Activated naive CD4-positive, alpha-beta T cell treated with anti-CD3 and anti-CD28 coated beads, Interleukin-2, amount 50 U/mL, for 24 hours (primary cell): ENCODE results near the gene ZNRF2.
"Not testable (repeated sequence)": the region's sequence is repeated elsewhere in the genome, so short reads cannot be mapped to it uniquely, and the experiment has no call there.

Experiments
- H3K27ac Mint-ChIP-seq: one replicate; pipeline ENCODE4 v1.8.0; 2021; ENCODE audit warnings: mild to moderate bottlenecking, mixed read lengths
- H3K27me3 Mint-ChIP-seq: one replicate; pipeline ENCODE4 v1.8.0; 2021; ENCODE audit warnings: mixed read lengths
- H3K36me3 Mint-ChIP-seq: one replicate; pipeline ENCODE4 v1.8.0; 2021; ENCODE audit warnings: mixed read lengths
- H3K4me1 Mint-ChIP-seq: one replicate; pipeline ENCODE4 v1.8.0; 2021; ENCODE audit warnings: mixed read lengths
- H3K4me3 Mint-ChIP-seq: one replicate; pipeline ENCODE4 v1.8.0; 2021; ENCODE audit warnings: mild to moderate bottlenecking, mixed read lengths
- H3K9me3 Mint-ChIP-seq: one replicate; pipeline ENCODE4 v1.8.0; 2021; ENCODE audit warnings: mixed read lengths

The ZNRF2 gene

DNA sequence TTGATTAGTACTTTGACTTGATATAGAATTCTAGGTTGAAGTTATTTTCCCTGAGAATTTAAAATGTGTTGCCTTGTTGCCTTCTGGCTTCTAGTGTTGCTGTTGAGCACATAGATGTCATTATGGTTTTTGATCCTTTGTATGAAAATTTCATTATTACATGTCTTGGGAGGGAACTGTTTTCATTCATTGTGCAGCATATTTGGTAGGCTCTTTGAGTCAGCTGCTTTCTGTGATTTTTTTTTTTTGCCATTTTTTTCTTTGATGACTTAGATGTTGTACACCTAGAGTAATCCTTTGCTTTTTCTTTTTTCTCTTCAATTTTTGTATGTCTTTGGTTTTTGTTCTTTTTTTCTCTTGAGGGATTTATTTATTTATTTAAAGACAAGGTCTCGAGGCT is 13.1 kb downstream of the ZNRF2 start:
- not testable (repeated sequence) for H3K36me3 Mint-ChIP-seq, H3K27me3 Mint-ChIP-seq, H3K9me3 Mint-ChIP-seq, H3K4me3 Mint-ChIP-seq
- Mint-ChIP-seq H3K4me1 (peaks cover 71% of the 10 kb centered on the region), H3K27ac (peak overlapping the region; percentile 30)

DNA sequence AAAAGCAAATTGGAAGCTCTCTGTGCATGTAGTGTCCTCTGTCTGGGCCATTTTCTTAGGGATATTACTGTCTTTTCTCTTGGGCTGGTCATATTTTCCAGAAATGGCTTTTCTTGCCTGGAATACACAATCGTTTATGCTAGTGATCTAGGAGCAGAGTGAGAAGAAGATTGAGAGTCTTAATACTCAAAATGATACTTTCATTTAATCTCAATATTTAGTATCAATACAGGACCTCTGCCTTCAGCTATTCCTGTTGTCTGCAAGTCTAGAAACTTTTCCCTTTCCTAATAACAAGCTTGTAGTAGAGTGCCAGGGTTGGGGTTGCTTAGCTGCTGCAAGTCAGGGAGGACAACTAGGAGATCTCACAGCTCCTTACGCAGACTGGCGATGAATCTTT is 14.0 kb downstream of the ZNRF2 start:
- H3K9me3 Mint-ChIP-seq, H3K27me3 Mint-ChIP-seq, H3K4me3 Mint-ChIP-seq, H3K36me3 Mint-ChIP-seq: not testable (repeated sequence)
- peaks cover 68% of the 10 kb centered on the region for H3K4me1 Mint-ChIP-seq
- H3K27ac Mint-ChIP-seq: peak overlapping the region; percentile 65

DNA sequence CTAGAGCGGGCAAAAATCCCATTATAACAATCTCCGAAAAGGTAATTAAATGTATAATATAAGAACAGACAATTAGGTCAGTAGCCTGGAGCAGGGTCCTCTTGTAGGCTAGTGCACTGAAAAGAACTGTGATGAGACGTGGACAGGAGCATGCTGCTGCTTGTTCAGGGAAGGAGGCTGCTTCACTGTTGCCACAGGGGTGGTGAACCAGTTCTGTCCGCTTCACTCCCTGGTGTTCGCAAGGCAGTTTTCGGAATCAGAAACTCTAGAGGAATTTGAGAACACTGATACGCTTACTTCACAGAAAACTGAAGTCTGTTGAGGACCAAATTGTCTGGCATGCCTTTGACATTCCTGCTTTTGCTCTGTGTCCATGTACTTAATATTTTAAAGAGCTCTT is 17.4 kb downstream of the ZNRF2 start:
- peaks cover 69% of the 10 kb centered on the region for H3K4me1 Mint-ChIP-seq
- no peak overlapping the region for H3K4me3 Mint-ChIP-seq
- H3K27me3 Mint-ChIP-seq: no peaks in the 10 kb centered on the region
- no peaks in the 10 kb centered on the region for H3K9me3 Mint-ChIP-seq
- no peak overlapping the region for H3K27ac Mint-ChIP-seq
- H3K36me3 Mint-ChIP-seq: peaks cover 2% of the 10 kb centered on the region

DNA sequence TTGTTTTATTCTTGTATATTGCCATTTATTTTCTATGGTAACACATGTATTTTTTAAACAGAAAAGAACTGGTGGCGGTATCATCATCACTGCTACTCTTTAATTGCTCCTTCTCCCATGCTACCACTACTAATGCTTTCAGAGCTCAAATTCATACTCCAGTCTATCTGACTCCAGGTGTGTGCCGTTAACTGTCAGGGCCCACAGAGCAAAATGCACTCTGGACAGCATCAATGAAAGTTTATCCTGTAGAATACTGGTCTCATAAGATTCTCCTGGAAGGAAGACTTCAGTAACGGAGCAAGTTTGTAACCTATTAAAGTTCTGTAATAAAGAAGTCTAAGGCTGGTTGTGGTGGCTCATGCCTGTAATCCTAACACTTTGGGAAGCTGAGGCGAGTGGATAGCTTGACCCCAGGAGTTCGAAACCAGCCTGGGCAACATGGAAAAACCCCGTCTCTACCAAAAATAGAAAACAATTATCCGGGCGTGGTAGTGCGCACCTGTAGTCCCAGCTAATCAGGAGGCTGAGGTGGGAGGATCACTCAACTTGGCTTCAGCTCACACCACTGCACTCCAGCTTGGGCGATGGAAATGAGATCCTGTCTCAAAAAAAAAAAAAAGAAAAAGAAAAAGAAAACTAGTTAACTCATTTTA is 18.4 kb downstream of the ZNRF2 start:
- H3K9me3 Mint-ChIP-seq: no peaks in the 10 kb centered on the region
- H3K27ac Mint-ChIP-seq: peak overlapping the region; percentile 25
- no peaks in the 10 kb centered on the region for H3K27me3 Mint-ChIP-seq
- no peaks in the 10 kb centered on the region for H3K36me3 Mint-ChIP-seq
- H3K4me3 Mint-ChIP-seq: no peak overlapping the region
- H3K4me1 Mint-ChIP-seq: peaks cover 69% of the 10 kb centered on the region

DNA sequence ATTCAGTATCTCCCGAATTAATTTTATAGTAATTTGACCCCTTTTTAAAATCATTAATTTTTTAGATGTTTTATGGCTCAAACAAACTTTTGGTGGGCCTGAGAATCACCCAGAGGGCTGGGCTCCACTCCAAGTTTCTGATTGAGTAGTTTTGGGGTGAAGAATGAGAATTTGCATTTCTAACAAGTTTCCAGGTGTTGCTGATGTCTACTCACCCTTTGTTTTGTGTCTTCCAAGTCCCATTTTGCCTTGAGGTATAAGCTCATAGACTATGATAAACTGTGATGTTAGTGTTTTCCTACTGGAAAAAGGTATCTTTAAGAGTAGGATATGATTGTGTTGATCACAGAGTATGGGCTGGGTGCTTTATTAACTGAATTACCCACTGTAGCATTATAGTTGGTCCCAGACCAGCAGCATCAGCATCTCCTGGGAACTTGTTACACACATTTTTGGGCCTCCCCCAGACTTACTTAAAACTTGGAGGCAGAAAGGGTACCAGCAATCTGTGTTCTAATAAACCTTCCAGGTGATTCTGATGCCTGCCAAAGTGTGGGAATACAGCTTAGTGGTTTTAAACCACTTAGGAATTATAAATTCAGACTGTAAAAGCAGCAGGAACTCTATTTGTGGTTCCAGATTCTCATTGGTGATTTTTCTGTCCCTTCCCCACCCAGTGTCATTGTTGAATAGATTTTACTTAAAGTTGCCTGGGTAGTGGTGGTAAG is 19.1 kb downstream of the ZNRF2 start:
- Mint-ChIP-seq H3K27ac (no peak overlapping the region), H3K9me3 (no peaks in the 10 kb centered on the region), H3K36me3 (no peaks in the 10 kb centered on the region), H3K4me3 (no peak overlapping the region), H3K27me3 (no peaks in the 10 kb centered on the region), H3K4me1 (peaks cover 71% of the 10 kb centered on the region)

DNA sequence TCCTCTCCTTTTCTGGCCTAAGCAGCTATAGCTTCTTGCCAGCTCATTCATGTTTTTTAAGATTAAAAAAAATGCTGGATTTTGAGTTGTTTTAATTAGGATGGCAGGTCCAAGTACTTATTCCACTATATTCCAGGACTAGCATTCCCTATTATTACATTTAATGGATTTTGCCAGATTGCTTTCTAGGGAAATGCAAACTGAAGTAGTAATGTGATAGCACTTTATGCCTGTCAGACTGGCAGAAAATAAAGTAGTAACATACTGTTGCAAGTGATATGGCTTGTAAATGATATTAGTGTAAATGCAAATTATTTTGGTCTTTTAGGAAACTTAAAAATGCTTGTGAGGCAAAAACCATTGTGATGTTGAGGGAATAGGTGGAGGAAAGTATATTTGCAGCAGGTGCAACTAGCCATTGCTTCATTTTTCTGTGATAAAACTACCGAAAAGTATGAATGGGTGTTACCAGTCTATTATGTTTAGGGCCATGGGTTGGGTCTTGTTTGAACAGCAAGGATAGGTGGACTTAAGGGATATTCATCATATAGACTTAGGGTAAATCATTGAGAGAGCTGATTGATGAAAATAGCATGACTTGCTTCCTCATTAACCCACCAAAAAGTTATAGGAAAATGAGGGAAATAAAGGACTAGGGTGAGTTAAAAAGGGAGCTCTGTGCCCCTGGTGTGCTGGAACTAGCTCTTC is 19.9 kb downstream of the ZNRF2 start:
- Mint-ChIP-seq H3K9me3 (no peaks in the 10 kb centered on the region), H3K4me3 (no peak overlapping the region), H3K36me3 (no peaks in the 10 kb centered on the region), H3K27ac (no peak overlapping the region), H3K4me1 (peaks cover 72% of the 10 kb centered on the region), H3K27me3 (no peaks in the 10 kb centered on the region)

DNA sequence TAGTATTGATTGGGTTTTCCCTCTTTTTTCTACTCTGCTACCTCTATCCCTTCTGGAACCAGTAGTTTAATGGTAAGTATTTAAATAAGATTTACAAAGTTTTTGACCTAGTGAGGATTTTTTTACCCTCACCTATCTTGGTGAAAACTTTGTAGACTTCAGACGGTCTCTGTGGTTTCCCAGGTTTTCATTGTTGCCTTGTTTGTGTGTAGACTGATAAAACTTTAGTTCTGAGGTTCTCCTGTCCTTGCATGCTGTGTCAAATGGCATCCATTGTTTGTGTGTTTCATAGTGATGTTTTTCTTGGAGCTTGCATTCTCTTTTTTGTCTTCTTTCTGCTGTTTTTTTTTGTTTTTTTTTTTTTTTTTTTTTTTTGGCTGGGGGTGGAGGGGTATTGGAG is 22.6 kb downstream of the ZNRF2 start:
- peaks cover 83% of the 10 kb centered on the region for H3K4me1 Mint-ChIP-seq
- peaks cover 1% of the 10 kb centered on the region for H3K36me3 Mint-ChIP-seq
- no peaks in the 10 kb centered on the region for H3K27me3 Mint-ChIP-seq
- no peak overlapping the region for H3K27ac Mint-ChIP-seq
- H3K9me3 Mint-ChIP-seq: no peaks in the 10 kb centered on the region
- peak overlapping the region; percentile 12 for H3K4me3 Mint-ChIP-seq

DNA sequence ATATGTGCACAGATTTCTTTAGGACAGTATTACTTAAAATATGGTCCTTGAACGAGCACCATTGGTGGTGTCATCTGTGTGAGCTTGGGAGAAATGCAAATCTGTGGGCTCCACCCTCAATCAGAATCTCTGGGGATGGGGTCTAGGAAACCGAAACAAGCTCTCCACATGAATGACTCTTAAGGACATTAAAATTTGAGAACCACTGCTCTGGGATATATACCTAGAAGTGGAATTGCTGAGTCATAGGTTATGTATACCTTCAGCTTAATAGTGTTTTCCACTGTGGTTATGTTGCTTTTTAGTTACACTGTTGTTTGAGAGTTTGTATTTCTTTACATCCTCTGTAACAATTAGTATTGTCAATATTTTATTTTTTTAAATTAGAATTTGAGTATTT is 24.0 kb downstream of the ZNRF2 start:
- no peaks in the 10 kb centered on the region for H3K27me3 Mint-ChIP-seq
- H3K27ac Mint-ChIP-seq: no peak overlapping the region
- peaks cover 83% of the 10 kb centered on the region for H3K4me1 Mint-ChIP-seq
- H3K36me3 Mint-ChIP-seq: peaks cover 1% of the 10 kb centered on the region
- H3K4me3 Mint-ChIP-seq: no peak overlapping the region
- H3K9me3 Mint-ChIP-seq: no peaks in the 10 kb centered on the region

DNA sequence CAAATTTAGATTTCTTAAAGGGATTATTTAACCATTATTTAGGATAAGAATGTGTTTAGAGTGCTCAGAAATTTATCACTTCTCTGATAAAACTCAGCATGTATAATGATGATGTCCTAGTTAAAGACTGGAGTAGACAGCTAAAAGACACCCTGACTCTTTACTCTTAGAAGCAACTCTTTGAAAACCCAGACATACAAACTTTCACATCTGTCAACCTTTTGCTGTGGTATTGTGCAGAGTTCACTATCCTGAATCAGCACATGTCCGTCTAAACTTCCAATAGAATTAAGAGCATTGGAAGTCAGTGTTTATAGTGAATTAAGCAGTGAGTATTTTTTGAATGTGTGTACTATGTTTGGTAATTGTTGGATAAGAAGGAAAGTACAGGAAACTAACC is 24.9 kb downstream of the ZNRF2 start:
- Mint-ChIP-seq H3K4me1 (peaks cover 82% of the 10 kb centered on the region), H3K27ac (no peak overlapping the region), H3K36me3 (peaks cover 1% of the 10 kb centered on the region), H3K27me3 (no peaks in the 10 kb centered on the region), H3K9me3 (no peaks in the 10 kb centered on the region), H3K4me3 (no peak overlapping the region)

DNA sequence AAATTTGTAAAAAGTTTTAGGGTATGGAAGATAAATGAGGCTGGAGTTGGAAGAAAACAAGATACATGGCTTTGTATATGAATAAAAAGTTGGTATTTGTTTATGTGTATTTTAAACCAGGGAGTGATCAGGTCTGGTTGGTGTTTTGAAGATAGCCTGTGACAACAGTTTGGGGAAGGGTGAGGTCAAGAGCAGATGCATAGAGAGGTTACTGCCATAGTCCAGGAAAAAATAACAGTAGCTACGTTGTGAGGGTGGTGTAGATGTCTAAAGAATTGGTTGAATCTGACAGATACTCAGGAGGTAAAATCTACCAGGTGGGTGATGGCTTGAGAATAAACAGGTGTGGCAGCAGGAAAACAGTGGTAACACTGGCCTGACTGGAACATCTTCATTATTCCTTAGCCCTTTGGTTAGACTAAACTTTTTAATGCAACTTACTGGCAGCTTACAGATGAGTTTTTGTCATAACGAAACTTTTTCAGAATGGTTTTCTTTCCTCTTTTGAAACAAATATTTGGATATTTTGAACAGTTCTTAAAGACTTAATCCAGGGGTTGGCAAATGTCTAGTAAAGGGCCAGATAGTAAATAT is 25.5 kb downstream of the ZNRF2 start:
- peaks cover 1% of the 10 kb centered on the region for H3K36me3 Mint-ChIP-seq
- H3K27ac Mint-ChIP-seq: no peak overlapping the region
- H3K27me3 Mint-ChIP-seq: no peaks in the 10 kb centered on the region
- H3K4me1 Mint-ChIP-seq: peaks cover 79% of the 10 kb centered on the region
- H3K9me3 Mint-ChIP-seq: no peaks in the 10 kb centered on the region
- no peak overlapping the region for H3K4me3 Mint-ChIP-seq

DNA sequence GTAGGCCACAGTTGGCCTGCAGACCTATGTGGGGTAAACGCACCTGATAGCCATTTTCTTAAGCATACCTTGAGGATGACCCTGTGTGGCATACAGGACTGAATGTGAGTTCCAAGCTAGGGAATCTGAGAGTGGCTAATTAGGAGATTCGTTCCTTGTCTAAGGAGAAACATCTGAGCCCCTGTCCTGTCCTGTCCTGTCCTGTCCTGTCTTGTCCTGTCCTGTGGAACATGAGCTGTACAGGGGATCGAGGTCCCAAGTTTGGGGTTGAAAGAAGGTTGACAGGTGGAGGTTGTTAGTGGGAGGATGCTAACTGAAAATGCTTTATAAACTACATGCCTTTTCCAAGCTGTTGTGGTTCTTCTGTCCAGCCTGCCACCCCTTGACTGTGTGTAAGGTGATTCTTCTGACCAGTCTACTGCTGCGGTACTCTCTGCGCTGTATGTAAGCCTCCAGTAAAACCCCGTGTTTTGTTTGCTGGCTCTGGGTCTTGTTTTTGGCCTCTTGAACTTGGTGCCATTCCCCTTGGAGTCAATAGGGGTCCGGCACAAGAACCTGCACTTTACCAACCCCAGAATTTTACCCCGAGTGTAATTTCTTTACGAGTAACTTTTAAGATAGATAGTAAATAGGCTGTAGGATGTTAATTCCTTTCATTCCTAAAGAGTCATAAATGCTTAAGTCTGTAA is 26.4 kb downstream of the ZNRF2 start:
- Mint-ChIP-seq H3K36me3 (peaks cover 1% of the 10 kb centered on the region), H3K27ac (no peak overlapping the region), H3K9me3 (no peaks in the 10 kb centered on the region), H3K4me1 (peaks cover 76% of the 10 kb centered on the region), H3K27me3 (no peaks in the 10 kb centered on the region), H3K4me3 (no peak overlapping the region)

DNA sequence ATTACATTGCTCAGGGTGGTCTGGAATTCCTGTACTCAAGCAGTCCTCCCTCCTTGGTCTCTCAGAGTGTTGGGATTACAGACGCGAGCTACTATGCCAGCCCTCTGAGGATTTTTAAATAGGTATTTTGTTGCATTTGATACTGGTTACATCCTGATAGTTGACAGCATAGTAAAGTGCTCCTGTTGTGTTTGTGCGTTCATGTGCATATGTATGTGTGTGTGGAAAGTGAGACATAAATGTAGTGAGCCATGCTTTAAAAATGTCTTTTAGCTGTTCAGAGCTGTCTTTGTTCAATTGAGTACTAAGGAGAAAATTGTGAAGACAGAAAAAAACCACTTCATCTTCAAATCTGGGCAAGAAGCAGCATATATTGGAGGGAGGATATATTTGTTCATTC is 27.8 kb downstream of the ZNRF2 start:
- peaks cover 1% of the 10 kb centered on the region for H3K36me3 Mint-ChIP-seq
- no peak overlapping the region for H3K4me3 Mint-ChIP-seq
- no peaks in the 10 kb centered on the region for H3K9me3 Mint-ChIP-seq
- H3K27ac Mint-ChIP-seq: no peak overlapping the region
- peaks cover 72% of the 10 kb centered on the region for H3K4me1 Mint-ChIP-seq
- H3K27me3 Mint-ChIP-seq: no peaks in the 10 kb centered on the region

DNA sequence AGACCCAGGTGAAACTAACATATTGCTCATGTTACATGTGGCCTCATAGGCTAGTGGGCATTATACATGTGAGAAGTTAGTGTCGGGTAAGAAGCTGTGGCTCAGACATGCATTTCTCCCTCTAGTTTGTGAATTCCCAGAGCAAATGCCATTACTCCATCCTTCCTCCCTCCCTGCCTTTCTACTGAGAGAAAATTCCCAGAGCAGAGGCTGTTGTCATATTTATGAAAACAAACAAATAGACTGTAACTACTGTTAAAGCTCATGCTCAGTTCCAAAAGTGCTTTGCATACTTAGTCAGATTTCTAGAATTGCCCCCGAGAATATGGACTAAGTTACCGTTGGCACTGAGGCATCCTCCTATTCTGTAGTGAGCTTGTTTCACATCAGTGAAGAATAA is 29.0 kb downstream of the ZNRF2 start:
- Mint-ChIP-seq H3K27me3 (no peaks in the 10 kb centered on the region), H3K4me3 (no peak overlapping the region), H3K36me3 (peaks cover 1% of the 10 kb centered on the region), H3K9me3 (no peaks in the 10 kb centered on the region), H3K27ac (no peak overlapping the region), H3K4me1 (peaks cover 72% of the 10 kb centered on the region)

DNA sequence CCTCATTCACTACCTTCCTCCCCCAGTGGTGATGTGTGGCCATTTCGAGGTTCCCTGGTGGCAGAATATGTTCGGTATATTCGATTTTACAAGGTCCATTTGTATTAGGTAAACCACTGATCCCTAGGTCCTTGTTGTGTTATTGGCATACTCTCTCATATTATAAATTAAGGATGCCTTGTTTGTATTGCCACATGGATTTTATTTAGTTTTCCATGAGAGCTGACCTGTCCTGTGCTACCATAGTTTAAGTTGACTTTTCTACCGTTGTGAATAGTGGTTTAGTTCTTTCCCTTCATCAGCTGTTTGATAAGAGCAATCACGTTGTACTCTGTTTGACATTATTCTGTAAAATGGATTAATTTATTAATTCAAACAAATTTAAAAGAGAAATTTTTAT is 29.4 kb downstream of the ZNRF2 start:
- H3K4me3 Mint-ChIP-seq: no peak overlapping the region
- peaks cover 76% of the 10 kb centered on the region for H3K4me1 Mint-ChIP-seq
- no peaks in the 10 kb centered on the region for H3K27me3 Mint-ChIP-seq
- no peak overlapping the region for H3K27ac Mint-ChIP-seq
- no peaks in the 10 kb centered on the region for H3K9me3 Mint-ChIP-seq
- H3K36me3 Mint-ChIP-seq: peaks cover 1% of the 10 kb centered on the region

DNA sequence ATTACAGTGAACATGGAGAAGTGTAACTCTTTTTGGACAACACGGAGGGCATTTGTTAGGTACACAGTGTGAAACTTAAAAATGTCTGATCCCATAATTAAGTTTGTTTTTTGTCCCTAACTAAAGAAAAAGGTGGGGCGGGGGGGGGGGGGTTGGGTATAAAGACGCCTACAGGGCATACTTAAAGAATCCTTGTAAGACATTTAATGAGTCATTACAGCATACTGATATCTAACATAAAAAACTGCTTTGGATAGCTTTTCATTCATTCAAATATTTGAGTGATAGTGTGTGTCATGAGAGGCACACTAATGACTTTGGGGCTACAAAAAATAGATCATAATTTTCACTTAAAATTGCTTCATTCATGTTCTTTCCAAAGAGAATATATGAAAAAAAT is 31.2 kb downstream of the ZNRF2 start:
- Mint-ChIP-seq H3K27ac (no peak overlapping the region), H3K4me1 (peaks cover 80% of the 10 kb centered on the region), H3K36me3 (no peaks in the 10 kb centered on the region), H3K4me3 (peak overlapping the region; percentile 36), H3K27me3 (no peaks in the 10 kb centered on the region), H3K9me3 (no peaks in the 10 kb centered on the region)
